Ramos (cell line): Measurements from ENCODE around the gene MBLAC2.

Experiments
- in situ Hi-C: fragments of 300-500 bp; cut with MboI; formaldehyde crosslinking; loops from one replicate; pipeline ENCODE4 v1.14.3; 2022; ENCODE audit warnings: low sequenced_read_pairs; ENCODE audit not compliant: unreplicated experiment

Gene MBLAC2

GRCh38 chr5:90474235-90475107 lies at the start of gene MBLAC2, which contains the start of gene POLR3G:
MBLAC2 (minus strand) TSS chr5:90474771; CDS start chr5:90474292, 479 bp downstream.
POLR3G (plus strand) TSS chr5:90474864; CDS start chr5:90485568, 10,704 bp downstream.
- in situ Hi-C loops, result no loop called here

DNA sequence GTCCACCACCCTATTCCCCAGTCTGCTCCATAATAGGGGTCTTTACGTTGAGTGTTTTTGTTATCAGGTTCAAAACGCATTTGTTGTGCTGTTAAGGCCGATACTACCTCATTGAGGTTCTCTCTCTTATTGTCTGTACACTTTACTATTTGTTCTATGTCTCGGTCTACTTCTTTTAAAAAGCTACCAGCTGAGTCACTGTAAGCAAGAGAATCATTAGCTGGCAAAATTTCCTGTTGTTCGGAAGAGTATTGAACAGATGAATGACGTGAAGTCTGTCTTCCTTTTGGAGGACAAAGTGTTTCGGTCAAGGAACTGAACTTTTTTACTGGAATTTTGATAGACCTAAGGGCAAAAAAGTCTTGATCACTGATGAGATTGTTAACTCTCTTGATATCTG lies 44.5 kb upstream of the MBLAC2 start:
- in situ Hi-C loops, result no loop called here

- in situ Hi-C loops, result no loop called here
Measured at GRCh38 chr5:90518661-90519060, 44.1 kb upstream of the MBLAC2 start.

- in situ Hi-C loops, result no loop called here
Measured at GRCh38 chr5:90514520-90514919, 39.9 kb upstream of the MBLAC2 start.

DNA sequence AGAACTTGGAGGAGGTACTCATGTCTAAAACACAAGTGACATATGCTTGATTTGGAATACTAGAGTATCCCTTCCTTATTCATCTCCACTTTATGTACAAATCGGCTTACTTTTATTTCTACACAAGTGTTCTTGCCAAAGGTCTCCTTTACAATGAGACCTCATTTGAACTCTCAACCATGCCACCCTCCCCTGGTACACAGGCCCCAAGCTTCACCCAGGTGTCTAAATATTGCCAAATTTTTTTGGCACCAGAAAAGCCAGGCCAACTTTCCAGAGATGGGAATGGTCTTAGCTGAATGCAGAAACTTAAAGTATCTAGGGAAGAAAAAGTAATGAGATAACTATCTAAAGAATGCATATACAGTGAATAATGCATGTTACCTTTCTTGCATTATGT lies 35.9 kb upstream of the MBLAC2 start:
- in situ Hi-C loops, result no loop called here

- in situ Hi-C loops, result no loop called here
Measured at GRCh38 chr5:90506221-90506620, 31.6 kb upstream of the MBLAC2 start.

DNA sequence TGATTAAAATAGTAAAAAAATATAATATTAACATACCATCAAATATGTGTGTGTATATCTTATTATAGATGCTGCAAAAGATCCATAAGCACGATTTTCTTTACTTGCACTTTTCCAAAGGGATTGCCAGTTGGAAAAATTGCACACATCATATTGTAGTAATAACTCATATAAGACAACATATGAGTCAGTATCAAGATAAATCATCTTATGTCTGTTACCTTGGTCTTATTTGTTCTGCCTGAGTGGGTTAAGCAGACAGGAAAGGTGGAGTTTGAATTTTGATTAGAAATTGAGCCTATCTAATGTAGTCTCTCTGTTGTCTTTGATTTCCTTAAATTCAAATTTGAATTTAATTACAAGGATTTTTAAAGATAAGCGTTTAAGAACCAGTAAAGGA lies 30.2 kb upstream of the MBLAC2 start:
- in situ Hi-C loops, result no loop called here

DNA sequence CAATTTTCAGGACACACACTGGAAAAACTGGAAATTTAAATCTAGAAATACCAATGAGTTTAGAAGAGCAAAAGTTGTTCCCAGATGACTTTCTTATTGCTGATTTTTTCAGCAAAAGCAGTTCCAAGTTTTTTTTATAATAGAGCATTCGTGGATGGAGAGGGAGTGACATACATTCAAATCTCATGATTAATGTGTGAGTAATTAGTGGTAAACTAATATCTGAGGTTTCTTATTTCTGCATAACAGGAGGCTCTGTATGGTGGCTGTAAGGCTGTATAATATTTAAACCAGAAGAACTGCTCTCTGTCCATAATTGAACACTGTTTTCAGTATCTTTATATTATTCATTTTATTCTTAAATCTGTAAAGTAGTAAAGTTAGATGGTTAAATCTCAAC lies 29.0 kb upstream of the MBLAC2 start:
- in situ Hi-C loops, result no loop called here

DNA sequence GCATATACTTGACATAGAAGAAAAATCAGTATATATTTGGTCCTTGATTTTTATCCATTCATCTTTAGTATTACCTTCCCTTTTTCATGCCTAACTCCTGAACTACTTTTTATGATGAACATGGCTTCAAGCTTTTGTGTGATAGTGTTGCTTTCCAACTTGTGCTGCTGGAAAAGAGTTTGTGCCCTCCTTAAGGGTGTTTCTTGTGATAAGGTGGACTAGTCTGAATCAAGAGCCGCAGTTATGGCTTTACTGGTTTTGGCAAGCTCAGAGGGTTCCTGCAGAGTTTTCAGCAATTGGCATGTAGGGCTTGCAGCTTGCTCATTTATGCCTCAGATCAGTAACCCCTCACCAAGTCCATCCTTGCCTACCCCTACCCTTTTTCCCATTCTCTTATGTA lies 20.6 kb upstream of the MBLAC2 start:
- in situ Hi-C loops, result no loop called here

DNA sequence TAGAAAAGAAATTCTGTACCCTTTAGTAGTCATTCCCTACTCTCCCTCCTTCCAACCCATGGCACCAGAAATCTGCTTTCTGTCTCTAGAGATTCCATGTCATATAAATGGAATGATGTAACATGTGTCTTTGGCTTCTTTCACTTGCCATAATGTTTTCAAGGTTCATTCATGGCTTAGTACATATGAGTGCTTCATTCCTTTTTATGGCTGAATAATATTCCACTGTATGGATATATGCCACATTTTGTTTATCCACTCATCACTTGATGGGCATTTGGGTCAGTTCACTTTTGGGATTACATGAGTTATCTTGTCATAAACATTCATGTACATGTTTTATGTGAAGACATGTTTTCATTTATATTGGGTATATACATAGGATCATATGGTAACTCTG lies 19.5 kb upstream of the MBLAC2 start:
- in situ Hi-C loops, result no loop called here

DNA sequence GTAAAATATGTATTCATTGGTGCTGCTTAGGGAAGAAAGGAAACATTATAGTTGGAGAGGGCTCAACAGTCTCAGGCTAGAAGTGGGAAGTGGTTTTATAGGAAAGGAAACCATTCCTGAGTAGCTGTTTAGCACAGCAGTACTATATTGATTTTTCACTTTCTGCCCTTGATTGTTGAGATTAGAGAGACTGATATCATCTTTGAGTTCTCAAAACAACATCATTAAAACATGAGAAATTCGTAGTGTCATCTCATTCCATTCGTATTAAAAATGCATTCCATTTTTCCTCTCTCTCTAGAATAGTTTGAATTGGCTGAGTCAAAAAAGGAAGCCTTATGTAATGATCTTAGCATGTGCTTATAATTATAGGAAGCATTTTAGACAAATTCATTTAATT lies 14.2 kb upstream of the MBLAC2 start:
- in situ Hi-C loops, result no loop called here

- in situ Hi-C loops, result no loop called here
Measured at GRCh38 chr5:90484540-90484939, 10.0 kb upstream of the MBLAC2 start.

DNA sequence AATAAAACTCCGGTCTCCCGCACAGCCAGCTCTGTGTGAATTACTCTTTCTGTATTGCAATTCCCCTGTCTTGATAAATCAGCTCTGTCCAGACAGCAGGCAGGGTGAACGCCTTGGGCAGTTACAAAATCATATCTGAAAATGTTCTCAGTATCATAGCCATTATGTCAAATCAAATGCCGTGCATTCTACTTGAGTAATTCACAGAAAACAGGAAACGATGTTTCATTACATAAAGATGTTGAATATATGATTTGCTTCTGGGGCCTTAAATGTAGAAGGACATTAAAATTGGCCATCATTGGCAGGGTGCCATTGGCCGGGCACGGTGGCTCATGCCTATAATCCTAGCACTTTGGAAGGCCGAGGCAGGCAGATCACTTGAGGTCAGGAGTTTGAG lies 8.6 kb upstream of the MBLAC2 start:
- in situ Hi-C loops, result no loop called here

DNA sequence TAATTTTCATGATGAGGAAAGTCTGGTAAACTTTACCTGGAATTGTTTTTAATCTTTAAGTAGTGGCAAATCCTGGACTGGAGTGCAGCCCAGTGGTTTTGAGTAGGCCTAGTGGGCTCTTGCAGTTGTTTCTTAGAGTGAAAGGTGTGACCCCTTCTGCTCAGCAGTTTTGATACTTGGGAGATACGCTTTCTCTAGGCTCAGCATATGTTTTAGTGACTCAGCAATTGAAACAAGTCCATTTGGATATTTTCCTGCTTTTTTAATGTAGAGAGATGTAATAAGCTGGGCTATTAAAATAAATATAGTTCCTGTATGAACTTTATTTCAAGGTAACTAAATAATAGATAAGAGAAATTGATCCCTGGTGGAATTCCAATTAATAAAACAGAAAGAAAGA lies 6.1 kb upstream of the MBLAC2 start:
- in situ Hi-C loops, result no loop called here

GRCh38 chr5:90479611-90480385 lies 5.2 kb upstream of the MBLAC2 start:
- in situ Hi-C loops, result no loop called here

- in situ Hi-C loops, result no loop called here
Measured at GRCh38 chr5:90477621-90478215, 3.1 kb upstream of the MBLAC2 start.

GRCh38 chr5:90477073-90477472 lies 2.5 kb upstream of the MBLAC2 start:
- in situ Hi-C loops, result no loop called here

GRCh38 chr5:90476391-90476790 lies 1.8 kb upstream of the MBLAC2 start:
- in situ Hi-C loops, result no loop called here

DNA sequence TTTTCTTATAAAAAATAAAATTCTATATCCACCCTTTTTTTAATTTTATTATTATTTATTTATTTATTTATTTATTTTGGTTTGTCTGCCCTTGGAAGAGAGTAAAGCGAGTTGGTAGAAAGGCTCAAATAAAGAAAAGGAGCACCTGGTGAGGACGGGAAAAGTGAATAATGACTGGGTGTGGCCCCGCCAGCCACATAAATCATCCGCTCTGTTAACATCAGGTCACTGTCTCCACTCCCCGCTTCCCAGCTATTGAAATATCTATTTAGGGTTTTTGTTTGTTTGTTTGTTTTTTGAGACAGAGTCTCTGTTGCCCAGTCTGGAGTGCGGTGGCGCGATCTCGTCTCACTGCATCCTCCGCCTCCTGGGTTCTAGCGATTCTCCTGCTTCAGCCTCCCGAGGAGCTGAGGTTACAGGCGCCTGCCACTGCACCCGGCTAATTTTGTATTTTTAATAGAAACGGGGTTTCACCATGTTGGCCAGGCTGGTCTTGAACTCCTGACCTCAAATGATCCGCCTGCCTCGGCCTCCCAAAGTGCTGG lies 937 bp upstream of the MBLAC2 start:
- in situ Hi-C loops, result no loop called here

GRCh38 chr5:90473396-90474234 lies 956 bp downstream of the MBLAC2 start:
- in situ Hi-C loops, result no loop called here
